ENCODE results near the gene TBRG4.
A peak's percentile ranks its signal among the peaks of the same experiment; 100 is the strongest.

The TBRG4 gene

GRCh38 chr7:45072131-45073030, 39.1 kb downstream of the TBRG4 start:
- DNase-seq (ENCODE audit: low read depth in 2 of 2), result peak in 1 of 2 donors; percentile 11
- no peak overlapping the region for H3K4me3 ChIP-seq (replicated peaks in 1 of 2; ENCODE audit: low read depth in 2 of 2, low read length in 2 of 2)
- TF ChIP-seq, protein P1, sequence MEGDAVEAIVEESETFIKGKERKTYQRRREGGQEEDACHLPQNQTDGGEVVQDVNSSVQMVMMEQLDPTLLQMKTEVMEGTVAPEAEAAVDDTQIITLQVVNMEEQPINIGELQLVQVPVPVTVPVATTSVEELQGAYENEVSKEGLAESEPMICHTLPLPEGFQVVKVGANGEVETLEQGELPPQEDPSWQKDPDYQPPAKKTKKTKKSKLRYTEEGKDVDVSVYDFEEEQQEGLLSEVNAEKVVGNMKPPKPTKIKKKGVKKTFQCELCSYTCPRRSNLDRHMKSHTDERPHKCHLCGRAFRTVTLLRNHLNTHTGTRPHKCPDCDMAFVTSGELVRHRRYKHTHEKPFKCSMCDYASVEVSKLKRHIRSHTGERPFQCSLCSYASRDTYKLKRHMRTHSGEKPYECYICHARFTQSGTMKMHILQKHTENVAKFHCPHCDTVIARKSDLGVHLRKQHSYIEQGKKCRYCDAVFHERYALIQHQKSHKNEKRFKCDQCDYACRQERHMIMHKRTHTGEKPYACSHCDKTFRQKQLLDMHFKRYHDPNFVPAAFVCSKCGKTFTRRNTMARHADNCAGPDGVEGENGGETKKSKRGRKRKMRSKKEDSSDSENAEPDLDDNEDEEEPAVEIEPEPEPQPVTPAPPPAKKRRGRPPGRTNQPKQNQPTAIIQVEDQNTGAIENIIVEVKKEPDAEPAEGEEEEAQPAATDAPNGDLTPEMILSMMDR (IDR thresholded peaks at IDR 0.05; ENCODE audit: low read depth, low read length), result no peak

DNA sequence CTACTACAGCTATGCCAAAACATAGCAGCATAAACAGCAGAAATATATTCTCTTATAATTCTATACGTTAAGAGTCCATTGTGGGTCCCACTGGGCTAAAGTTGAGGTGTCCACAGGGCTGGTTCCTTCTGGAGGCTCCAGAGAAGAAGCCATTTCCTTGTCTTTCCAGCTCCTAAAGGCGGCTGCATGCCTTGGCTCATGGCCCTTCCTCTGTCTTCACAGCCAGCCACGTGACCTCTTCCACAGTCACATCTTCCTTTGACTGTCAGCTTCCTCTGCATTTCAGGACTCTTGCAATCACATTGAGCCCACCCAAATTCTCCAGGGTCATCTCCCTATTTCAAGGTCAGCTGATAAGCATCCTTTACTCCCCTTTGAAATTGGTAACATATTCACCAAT, 40.0 kb downstream of the TBRG4 start:
- TF ChIP-seq, protein P1 (IDR thresholded peaks at IDR 0.05; ENCODE audit: low read depth, low read length), result no peak
- DNase-seq (ENCODE audit: low read depth in 2 of 2), result peak in 1 of 2 donors; percentile 7
- H3K4me3 ChIP-seq (replicated peaks in 1 of 2; ENCODE audit: low read depth in 2 of 2, low read length in 2 of 2), result no peak overlapping the region

DNA sequence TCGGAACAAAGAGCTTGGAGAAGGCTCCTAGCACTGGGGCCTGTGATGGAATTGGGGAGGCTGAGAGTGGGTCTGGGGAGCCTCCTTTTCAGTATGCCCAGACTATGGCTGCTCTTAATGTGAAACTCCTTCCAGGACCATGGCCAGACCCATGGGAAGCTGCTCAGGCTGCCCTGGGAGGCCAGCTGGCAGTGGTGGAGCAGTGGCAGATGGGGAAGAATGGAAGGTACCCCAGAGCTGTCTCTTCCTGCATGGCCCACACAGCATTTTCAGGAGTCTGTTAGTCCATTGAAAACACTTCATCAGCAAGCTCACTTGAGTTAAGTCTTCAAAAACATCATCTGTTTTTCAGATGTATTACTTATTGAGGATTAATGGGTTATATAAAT, 41.2 kb downstream of the TBRG4 start:
- DNase-seq (ENCODE audit: low read depth in 2 of 2), result no peak
- TF ChIP-seq, protein P1 (IDR thresholded peaks at IDR 0.05; ENCODE audit: low read depth, low read length), result no peak
- no peak overlapping the region for H3K4me3 ChIP-seq (replicated peaks in 1 of 2; ENCODE audit: low read depth in 2 of 2, low read length in 2 of 2)

- DNase-seq (ENCODE audit: low read depth in 2 of 2), result no peak
- H3K4me3 ChIP-seq (replicated peaks in 1 of 2; ENCODE audit: low read depth in 2 of 2, low read length in 2 of 2), result no peak overlapping the region
- TF ChIP-seq, protein P1 (IDR thresholded peaks at IDR 0.05; ENCODE audit: low read depth, low read length), result no peak
Measured at GRCh38 chr7:45069444-45070253, 41.8 kb downstream of the TBRG4 start.

GRCh38 chr7:45068236-45069023, 43.1 kb downstream of the TBRG4 start:
- TF ChIP-seq, protein P1 (IDR thresholded peaks at IDR 0.05; ENCODE audit: low read depth, low read length), result no peak
- no peak for DNase-seq (ENCODE audit: low read depth in 2 of 2)
- H3K4me3 ChIP-seq (replicated peaks in 1 of 2; ENCODE audit: low read depth in 2 of 2, low read length in 2 of 2), result no peak overlapping the region

DNA sequence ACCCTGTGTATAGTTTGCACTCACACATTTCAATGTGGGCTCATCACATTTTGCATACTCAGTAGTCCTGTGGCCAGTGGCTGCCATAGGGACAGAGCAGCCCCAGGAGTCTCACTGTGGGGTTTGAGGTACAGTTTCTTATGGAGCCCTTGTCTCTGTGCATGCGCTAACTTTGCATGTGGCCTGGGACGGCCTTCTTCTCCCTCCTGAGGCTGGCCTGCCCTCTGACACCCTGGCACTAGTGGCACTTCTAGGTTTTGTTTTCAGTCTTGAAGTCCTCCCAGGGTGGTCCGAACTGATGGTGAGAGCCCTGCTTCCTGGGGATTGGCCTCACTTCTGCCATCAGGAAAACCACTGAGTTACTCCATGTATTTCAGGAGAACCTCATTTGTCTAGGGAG, 43.9 kb downstream of the TBRG4 start:
- no peak overlapping the region for H3K4me3 ChIP-seq (replicated peaks in 1 of 2; ENCODE audit: low read depth in 2 of 2, low read length in 2 of 2)
- TF ChIP-seq, protein P1 (IDR thresholded peaks at IDR 0.05; ENCODE audit: low read depth, low read length), result no peak
- DNase-seq (ENCODE audit: low read depth in 2 of 2), result no peak
